Stomach (tissue), 4 donors: ENCODE data around the gene CCDC116.

Source experiments
- POLR2AphosphoS5 ChIP-seq, 3 donors: sonication (generic); formaldehyde crosslinking; IDR thresholded peaks; one replicate each; pipeline ENCODE4 v1.6.1; 2016; ENCODE audit warnings: antibody characterized with exemption in 3 of 3
- TF ChIP-seq, protein P1 (sequence below), 7 experiments: fragments of 450-650 bp in 4 of 7; fragments of 200-600 bp in 3 of 7; sonication (generic) in 3 of 7; IDR thresholded peaks; one replicate each; pipeline ENCODE4 v1.5.1; 2016 to 2019; ENCODE audit warnings: antibody characterized with exemption in 7 of 7, control low read depth in 2 of 7, mild to moderate bottlenecking in 1 of 7

DNA sequence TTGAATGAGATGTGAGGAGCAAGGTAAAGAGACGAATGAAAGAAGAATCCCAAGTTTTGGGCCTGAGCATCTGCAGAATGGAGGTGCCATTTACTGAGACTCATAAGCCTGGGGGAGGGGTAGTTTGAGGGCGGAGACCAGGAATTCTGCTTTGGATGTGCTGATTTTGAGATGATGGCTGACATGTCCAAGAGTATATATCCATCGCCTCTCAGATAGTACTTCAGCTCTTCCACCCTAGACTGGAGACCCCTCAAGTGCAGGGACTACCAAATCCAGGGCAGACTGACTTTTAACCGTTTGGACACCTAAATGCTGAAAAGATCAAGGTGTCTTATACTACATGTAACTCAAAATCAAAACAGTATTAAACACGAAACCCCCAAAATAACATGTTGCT lies 8.2 kb downstream of the CCDC116 start:
- TF ChIP-seq, protein P1, sequence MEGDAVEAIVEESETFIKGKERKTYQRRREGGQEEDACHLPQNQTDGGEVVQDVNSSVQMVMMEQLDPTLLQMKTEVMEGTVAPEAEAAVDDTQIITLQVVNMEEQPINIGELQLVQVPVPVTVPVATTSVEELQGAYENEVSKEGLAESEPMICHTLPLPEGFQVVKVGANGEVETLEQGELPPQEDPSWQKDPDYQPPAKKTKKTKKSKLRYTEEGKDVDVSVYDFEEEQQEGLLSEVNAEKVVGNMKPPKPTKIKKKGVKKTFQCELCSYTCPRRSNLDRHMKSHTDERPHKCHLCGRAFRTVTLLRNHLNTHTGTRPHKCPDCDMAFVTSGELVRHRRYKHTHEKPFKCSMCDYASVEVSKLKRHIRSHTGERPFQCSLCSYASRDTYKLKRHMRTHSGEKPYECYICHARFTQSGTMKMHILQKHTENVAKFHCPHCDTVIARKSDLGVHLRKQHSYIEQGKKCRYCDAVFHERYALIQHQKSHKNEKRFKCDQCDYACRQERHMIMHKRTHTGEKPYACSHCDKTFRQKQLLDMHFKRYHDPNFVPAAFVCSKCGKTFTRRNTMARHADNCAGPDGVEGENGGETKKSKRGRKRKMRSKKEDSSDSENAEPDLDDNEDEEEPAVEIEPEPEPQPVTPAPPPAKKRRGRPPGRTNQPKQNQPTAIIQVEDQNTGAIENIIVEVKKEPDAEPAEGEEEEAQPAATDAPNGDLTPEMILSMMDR (IDR thresholded peaks at IDR 0.05), result no peak
- no peak for TF ChIP-seq POLR2AphosphoS5 (IDR thresholded peaks at IDR 0.05)
